ENCODE data around the gene RIPOR2.
"Not testable (repeated sequence)": the region's sequence is repeated elsewhere in the genome, so short reads cannot be mapped to it uniquely, and the experiment has no call there.

RIPOR2 gene

DNA sequence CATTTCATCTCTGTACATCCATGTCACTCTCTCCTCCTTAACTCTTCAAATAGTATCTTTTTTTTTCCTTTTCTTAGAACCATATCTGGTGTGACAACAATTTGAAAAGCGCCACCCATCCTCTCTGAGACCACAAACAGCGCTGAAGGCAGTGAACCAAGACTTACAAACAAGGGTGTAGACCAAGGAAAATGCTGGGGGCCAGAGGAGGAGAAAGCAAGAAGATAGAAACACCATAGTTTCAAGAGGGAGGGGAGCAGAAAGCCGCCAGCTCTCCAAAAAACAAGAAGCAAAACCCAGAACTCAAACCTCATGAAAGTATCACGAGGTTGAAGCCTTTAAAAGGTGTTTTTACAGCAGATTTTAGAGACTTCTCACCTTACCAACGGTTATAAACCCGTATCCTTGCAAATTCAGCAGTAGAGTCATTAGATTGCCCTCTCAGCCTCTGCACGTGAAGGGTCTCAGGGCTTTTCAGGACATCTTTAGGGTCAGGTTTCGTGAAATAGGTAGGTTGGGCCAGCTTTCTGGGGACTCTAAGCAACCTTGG, 13.3 kb upstream of the RIPOR2 start:
- Mint-ChIP-seq H3K27me3 (no peaks in the 10 kb centered on the region), H3K4me3 (peak overlapping the region; percentile 71), H3K36me3 (ENCODE audit: insufficient read depth) (peaks cover 25% of the 10 kb centered on the region), H3K27ac (ENCODE audit: low read depth) (peak overlapping the region; percentile 92), H3K4me1 (peaks cover 75% of the 10 kb centered on the region), H3K9me3 (peaks cover 6% of the 10 kb centered on the region)
- DNase-seq (ENCODE audit: low spot score in 2 of 2) (peak in 1 of 2 donors; percentile 60), ATAC-seq (replicated peaks; ENCODE audit: extremely low read depth, poor library complexity, severe bottlenecking) (peak; percentile 61)

DNA sequence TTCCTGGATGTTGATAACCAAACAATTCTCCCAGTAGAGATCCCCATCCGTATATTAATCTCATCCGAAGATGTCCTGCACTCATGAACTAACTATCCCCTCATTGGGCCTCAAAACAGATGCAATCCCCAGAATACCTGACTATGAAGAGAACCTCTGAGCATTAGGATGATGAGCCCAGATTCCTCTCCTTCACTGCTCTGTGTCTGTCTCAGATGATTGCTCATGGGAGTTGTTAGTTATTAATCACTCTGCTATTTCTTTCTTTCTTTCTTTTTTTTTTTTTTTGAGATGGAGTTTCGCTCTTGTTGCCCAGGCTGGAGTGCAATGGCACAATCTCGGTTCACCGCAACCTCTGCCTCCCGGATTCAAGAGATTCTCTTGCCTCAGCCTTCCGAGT, 12.5 kb upstream of the RIPOR2 start:
- Mint-ChIP-seq H3K36me3 (ENCODE audit: insufficient read depth) (peaks cover 27% of the 10 kb centered on the region), H3K4me1 (peaks cover 67% of the 10 kb centered on the region), H3K27ac (ENCODE audit: low read depth) (peak overlapping the region; percentile 92), H3K4me3 (peak overlapping the region; percentile 71)
- not testable (repeated sequence) for ATAC-seq (replicated peaks; ENCODE audit: extremely low read depth, poor library complexity, severe bottlenecking); H3K27me3 Mint-ChIP-seq; H3K9me3 Mint-ChIP-seq; DNase-seq (ENCODE audit: low spot score in 2 of 2)

DNA sequence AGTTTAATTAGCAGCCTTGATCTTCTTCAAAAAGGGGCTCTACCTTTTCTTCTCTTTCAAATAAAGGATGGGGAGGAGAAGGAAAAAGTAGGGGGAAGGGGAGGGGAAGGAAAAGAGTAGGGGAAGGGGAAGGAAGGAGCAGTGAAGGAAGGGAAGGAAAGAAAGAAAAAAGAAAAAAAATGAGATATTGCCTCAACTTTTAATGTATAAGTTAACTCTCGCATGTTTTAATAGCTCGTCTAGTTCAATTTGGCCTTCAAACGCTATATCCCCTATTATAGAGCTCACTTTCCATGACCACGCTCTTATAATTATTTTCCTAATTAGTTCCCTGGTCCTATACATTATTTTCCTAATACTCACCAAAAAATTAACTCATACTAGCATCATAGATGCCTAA, 11.9 kb upstream of the RIPOR2 start:
- ATAC-seq (replicated peaks; ENCODE audit: extremely low read depth, poor library complexity, severe bottlenecking) = no peak
- Mint-ChIP-seq H3K4me3 (peak overlapping the region; percentile 71), H3K27me3 (no peaks in the 10 kb centered on the region), H3K36me3 (ENCODE audit: insufficient read depth) (peaks cover 27% of the 10 kb centered on the region), H3K9me3 (peaks cover 7% of the 10 kb centered on the region), H3K4me1 (peaks cover 65% of the 10 kb centered on the region), H3K27ac (ENCODE audit: low read depth) (peak overlapping the region; percentile 92)
- DNase-seq (ENCODE audit: low spot score in 2 of 2) = no peak

DNA sequence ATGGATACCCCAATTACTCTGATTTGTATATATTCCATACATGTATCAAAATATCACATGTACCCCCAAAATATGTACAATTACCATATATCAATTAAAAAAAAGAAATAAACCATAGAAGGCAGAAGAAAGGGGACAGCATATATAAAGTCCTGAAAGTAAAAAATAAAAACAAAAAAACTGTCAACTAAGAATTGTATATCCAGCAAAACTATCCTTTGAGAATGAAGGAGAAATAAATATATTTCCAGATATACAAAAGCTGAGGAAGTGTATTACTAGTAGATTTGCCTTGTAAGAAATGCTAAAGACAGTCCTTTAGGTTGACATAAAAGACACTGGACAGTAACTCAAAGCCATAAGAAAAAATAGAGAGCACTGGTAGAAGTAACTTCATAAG, 9.3 kb upstream of the RIPOR2 start:
- ATAC-seq (replicated peaks; ENCODE audit: extremely low read depth, poor library complexity, severe bottlenecking) = no peak
- H3K4me1 Mint-ChIP-seq = peaks cover 55% of the 10 kb centered on the region
- no peak overlapping the region for H3K4me3 Mint-ChIP-seq
- peaks cover 24% of the 10 kb centered on the region for H3K36me3 Mint-ChIP-seq (ENCODE audit: insufficient read depth)
- no peak overlapping the region for H3K27ac Mint-ChIP-seq (ENCODE audit: low read depth)
- H3K27me3 Mint-ChIP-seq = no peaks in the 10 kb centered on the region
- peaks cover 7% of the 10 kb centered on the region for H3K9me3 Mint-ChIP-seq
- DNase-seq (ENCODE audit: low spot score in 2 of 2) = no peak

DNA sequence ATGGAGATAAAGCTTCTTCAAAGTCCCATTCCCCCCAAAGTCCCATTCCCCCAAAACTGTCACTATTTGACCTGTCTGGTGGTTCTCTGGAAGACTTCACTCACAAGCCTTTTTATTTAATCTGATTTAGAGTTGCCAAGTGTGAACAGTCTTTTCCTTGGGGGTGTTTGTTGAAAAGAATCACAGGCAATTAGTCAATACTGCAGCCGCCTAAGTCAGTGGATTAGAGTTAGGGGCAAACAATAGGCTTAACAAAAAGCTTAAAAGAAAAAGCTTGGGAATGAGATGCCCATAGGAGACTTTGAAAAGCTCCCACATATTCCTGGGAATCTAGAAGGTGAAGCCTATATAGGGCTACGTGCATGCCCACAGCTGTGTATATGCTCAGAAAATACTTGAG, 8.0 kb upstream of the RIPOR2 start:
- no peaks in the 10 kb centered on the region for H3K27me3 Mint-ChIP-seq
- H3K36me3 Mint-ChIP-seq (ENCODE audit: insufficient read depth) = peaks cover 18% of the 10 kb centered on the region
- no peak overlapping the region for H3K4me3 Mint-ChIP-seq
- peaks cover 55% of the 10 kb centered on the region for H3K4me1 Mint-ChIP-seq
- no peak for ATAC-seq (replicated peaks; ENCODE audit: extremely low read depth, poor library complexity, severe bottlenecking)
- no peak overlapping the region for H3K27ac Mint-ChIP-seq (ENCODE audit: low read depth)
- no peak for DNase-seq (ENCODE audit: low spot score in 2 of 2)
- peaks cover 7% of the 10 kb centered on the region for H3K9me3 Mint-ChIP-seq

DNA sequence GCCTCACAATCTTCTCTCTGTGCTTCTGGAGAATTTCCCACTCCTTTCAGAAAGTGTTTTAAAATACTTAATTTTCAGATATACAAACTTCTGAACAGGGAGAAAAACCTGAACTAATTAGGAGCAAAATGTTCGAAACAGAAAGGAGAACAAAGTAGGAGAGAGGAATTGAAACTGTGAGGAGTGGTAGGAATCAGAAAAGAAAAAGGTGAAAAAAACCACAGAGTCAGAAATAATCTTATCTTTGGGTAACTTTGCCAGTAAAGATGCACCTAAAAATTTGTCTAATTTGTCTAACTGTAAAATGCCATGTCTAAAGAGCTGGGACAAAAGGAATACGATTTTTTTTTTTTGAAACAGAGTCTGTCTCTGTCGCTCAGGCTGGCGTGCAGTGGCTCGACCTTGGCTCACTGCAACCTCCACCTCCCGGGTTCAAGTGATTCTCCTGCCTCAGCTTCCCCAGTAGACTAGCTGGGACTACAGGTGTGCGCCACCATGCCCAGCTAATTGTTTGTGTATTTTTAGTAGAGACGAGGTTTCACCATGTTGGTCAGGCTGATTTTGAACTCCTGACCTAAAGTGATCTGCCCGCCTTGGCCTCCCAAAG, 4.7 kb upstream of the RIPOR2 start:
- Mint-ChIP-seq H3K4me3 (no peak overlapping the region), H3K27me3 (no peaks in the 10 kb centered on the region), H3K36me3 (ENCODE audit: insufficient read depth) (peaks cover 19% of the 10 kb centered on the region), H3K4me1 (peaks cover 66% of the 10 kb centered on the region), H3K27ac (ENCODE audit: low read depth) (peak overlapping the region; percentile 44), H3K9me3 (peaks cover 7% of the 10 kb centered on the region)
- DNase-seq (ENCODE audit: low spot score in 2 of 2) (no peak), ATAC-seq (replicated peaks; ENCODE audit: extremely low read depth, poor library complexity, severe bottlenecking) (no peak)

DNA sequence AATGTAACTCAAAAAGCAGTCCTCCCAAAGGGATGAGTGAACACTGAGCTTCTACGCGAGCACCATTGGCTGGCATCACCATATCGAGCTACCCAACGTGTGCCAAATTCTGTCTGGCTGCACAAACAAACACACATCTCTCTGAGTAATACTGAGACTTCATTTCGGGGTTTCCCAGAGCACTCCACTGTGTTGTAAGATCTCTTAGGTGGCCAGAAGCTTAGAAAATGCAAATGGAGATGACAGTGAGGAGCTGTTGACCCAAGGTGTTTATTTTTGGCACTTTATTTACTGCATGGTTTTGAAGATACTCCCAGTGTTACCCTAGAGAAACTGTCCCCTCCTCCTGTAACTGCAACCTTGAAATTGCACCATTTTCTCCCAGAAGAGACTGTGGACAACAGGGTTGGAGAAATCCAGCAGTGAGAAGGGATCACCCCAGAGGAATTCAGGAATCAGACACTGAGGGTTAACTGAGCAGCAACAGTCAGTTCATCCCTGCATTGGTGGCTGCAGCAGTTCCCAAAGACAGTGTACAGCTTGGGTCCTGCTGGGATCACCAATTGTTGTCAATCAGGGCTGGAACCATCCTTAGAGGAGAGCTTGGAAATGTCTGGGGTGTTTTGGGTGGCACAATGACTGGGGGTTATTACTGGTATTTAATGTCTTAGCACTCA, 1.0 kb upstream of the RIPOR2 start:
- Mint-ChIP-seq H3K27me3 (no peaks in the 10 kb centered on the region), H3K36me3 (ENCODE audit: insufficient read depth) (peaks cover 37% of the 10 kb centered on the region), H3K4me1 (peaks cover 67% of the 10 kb centered on the region), H3K9me3 (no peaks in the 10 kb centered on the region), H3K4me3 (peak overlapping the region; percentile 99), H3K27ac (ENCODE audit: low read depth) (peak overlapping the region; percentile 98)
- ATAC-seq (replicated peaks; ENCODE audit: extremely low read depth, poor library complexity, severe bottlenecking) = peak; percentile 74
- DNase-seq (ENCODE audit: low spot score in 2 of 2) = peak in 1 of 2 donors; percentile 38

DNA sequence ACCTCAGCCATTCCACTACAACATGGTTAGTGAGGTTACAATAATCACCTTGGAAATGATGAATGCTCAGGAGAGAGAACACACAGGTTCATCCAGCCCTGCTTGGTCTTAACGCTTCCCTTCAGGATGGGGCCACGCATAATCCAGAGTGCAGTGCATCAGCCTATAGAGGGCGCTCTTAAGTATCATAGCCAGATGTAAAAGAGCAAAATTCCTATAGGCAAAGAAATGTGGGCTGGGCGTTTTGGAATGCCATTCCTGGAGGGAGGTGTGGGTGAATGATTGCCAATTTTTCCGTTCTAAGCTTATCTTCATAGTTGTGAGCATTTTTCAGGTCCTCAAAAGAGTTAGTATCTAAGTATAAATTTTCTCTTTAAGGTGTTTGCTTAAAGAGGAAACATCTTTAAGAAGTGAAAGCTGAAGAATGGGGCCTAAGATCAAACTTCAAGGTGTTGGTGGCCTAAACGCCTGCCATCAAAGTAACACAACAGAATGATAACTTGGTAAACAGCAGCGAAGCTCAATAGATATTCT, 1.8 kb downstream of the RIPOR2 start:
- peaks cover 52% of the 10 kb centered on the region for H3K4me1 Mint-ChIP-seq
- no peaks in the 10 kb centered on the region for H3K27me3 Mint-ChIP-seq
- peaks cover 64% of the 10 kb centered on the region for H3K36me3 Mint-ChIP-seq (ENCODE audit: insufficient read depth)
- DNase-seq (ENCODE audit: low spot score in 2 of 2) (peak in 1 of 2 donors; percentile 46), ATAC-seq (replicated peaks; ENCODE audit: extremely low read depth, poor library complexity, severe bottlenecking) (no peak)
- peak overlapping the region; percentile 99 for H3K4me3 Mint-ChIP-seq
- H3K9me3 Mint-ChIP-seq = no peaks in the 10 kb centered on the region
- H3K27ac Mint-ChIP-seq (ENCODE audit: low read depth) = peak overlapping the region; percentile 98

DNA sequence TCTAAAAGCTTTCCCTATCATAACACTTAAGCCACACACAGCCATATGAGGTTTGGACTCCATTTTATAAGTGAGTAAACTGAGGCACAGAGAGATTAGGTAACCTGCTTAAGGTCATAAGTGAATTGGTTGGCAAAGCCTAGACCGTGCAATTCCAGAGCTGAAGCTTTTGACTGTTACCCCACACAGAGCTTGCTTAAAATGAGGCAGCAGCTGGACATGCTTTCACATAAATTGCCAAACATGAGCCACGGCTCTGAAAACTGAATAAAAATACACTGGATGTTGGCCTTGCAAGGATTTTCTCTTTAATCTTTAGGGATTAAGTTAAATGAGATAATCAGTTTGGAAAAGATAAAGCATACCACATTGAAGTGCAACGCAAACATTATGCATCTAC, 2.5 kb downstream of the RIPOR2 start:
- Mint-ChIP-seq H3K27me3 (no peaks in the 10 kb centered on the region), H3K4me3 (peak overlapping the region; percentile 99), H3K9me3 (no peaks in the 10 kb centered on the region), H3K27ac (ENCODE audit: low read depth) (peak overlapping the region; percentile 98), H3K4me1 (peaks cover 45% of the 10 kb centered on the region), H3K36me3 (ENCODE audit: insufficient read depth) (peaks cover 64% of the 10 kb centered on the region)
- ATAC-seq (replicated peaks; ENCODE audit: extremely low read depth, poor library complexity, severe bottlenecking) (no peak), DNase-seq (ENCODE audit: low spot score in 2 of 2) (no peak)

DNA sequence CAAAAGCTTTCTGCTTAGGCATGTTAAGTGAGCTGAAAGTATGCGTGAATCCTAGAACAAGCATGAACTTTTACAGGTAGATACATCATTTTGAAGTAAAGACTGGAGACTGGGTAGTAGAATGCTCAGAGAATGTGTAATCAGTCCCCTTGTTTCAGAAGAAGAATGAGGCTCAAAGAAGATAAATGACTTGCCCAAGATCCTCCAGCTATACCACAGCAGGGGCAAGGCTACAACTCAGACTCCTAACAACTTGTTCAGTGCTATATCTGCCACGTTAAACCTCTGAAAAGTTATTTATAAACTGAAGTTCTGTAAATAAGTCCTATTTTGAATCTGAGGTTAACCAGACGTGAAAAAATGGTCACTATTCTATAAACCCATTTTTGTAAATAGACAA, 2.9 kb downstream of the RIPOR2 start:
- Mint-ChIP-seq H3K9me3 (no peaks in the 10 kb centered on the region), H3K27ac (ENCODE audit: low read depth) (peak overlapping the region; percentile 98), H3K4me1 (peaks cover 41% of the 10 kb centered on the region), H3K4me3 (peak overlapping the region; percentile 99), H3K36me3 (ENCODE audit: insufficient read depth) (peaks cover 66% of the 10 kb centered on the region), H3K27me3 (no peaks in the 10 kb centered on the region)
- no peak for DNase-seq (ENCODE audit: low spot score in 2 of 2)
- no peak for ATAC-seq (replicated peaks; ENCODE audit: extremely low read depth, poor library complexity, severe bottlenecking)

DNA sequence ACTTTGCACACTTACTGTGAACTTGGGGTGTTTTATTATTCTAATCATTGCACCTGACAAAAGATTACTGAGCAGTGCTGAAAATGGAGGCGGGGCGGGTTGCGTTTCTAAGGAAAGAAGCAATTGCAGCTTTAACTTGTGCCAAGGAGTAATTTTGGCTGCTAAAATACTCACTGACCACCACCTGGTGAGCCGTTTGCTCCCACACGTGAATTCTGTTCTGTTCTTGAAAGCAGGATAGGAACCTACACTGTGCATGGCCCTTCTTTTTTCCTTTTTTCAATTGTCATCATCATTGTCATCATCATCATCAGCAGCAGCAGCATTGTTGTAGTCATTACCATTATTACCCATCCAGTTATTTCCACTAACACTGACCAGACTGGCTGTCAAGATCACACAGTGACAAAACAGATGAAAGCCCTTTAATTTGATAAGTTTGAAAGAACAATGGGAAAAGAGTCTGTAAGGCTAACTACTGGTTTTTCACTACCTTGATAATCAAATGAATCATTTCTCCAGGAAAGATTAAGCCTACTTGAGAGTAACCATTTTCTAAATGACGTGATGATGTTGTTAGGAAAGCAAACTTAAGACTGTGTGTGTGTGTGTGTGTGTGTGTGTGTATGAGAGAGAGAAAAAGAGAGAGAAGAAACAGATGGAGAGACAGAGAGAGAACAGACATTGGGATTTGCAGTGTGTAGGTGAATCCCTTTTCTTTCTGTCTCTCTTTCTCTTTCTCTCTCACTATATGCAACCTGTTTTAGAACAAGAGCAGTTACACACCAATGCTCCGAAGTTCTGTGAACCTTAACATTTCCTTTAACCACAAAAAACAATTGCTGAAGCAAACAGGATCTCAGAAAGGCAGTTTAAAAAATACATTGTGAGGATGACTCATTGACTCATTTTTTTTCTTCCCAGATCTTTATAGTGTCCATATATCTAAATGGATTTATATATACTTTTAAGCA, 3.8 kb downstream of the RIPOR2 start:
- DNase-seq (ENCODE audit: low spot score in 2 of 2) = no peak
- Mint-ChIP-seq H3K9me3 (peaks cover 6% of the 10 kb centered on the region), H3K4me1 (peaks cover 41% of the 10 kb centered on the region), H3K36me3 (ENCODE audit: insufficient read depth) (peaks cover 74% of the 10 kb centered on the region), H3K27ac (ENCODE audit: low read depth) (peak overlapping the region; percentile 98), H3K4me3 (peak overlapping the region; percentile 99), H3K27me3 (no peaks in the 10 kb centered on the region)
- no peak for ATAC-seq (replicated peaks; ENCODE audit: extremely low read depth, poor library complexity, severe bottlenecking)

DNA sequence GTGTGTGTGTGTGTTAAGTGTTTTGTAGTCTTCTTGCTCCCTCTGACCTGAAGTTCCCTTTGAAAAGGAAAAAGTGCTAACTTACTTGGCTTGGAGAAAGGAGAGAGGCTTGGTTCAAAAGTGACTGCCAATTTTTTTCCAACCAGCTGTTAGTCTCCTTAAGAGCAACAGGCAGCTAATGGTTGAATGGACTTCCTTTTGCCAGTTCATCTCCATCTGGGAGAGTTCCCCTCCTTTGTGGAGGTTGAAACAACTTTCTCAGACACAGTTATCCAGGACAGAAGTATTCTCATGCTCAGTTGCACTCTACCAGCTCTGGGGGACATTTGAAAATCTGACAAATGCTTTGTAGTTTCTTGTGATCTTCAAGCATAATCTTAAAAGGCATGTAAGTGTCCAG, 4.5 kb downstream of the RIPOR2 start:
- H3K4me1 Mint-ChIP-seq = peaks cover 39% of the 10 kb centered on the region
- H3K36me3 Mint-ChIP-seq (ENCODE audit: insufficient read depth) = peaks cover 76% of the 10 kb centered on the region

More for the DNA sequence above, 4.5 kb downstream of the RIPOR2 start:
- Mint-ChIP-seq H3K9me3 (peaks cover 6% of the 10 kb centered on the region), H3K27ac (ENCODE audit: low read depth) (peak overlapping the region; percentile 98), H3K27me3 (no peaks in the 10 kb centered on the region), H3K4me3 (peak overlapping the region; percentile 99)
- no peak for ATAC-seq (replicated peaks; ENCODE audit: extremely low read depth, poor library complexity, severe bottlenecking)
- DNase-seq (ENCODE audit: low spot score in 2 of 2) = no peak

Data from central memory CD8-positive, alpha-beta T cell (primary cell).